Measurements from ENCODE around the gene MCUR1. TPM values are rescaled to one million over a fixed set of nuclear protein-coding genes. Genes with fewer than 3 reads are reported as not detected.

MCUR1 gene
- total and polyA plus RNA-seq, 9 of the 15 experiments (the other 6 are each of a cell fraction or from before 2014, with no cell fraction given): 5.1 to 60.2 (median 41.4) TPM

- intact Hi-C loops (cut with micrococcal nuclease): no loop called here
- DNase-seq (ENCODE audit: extremely low read depth in 1 of 4, low spot score in 3 of 4): no peak
- ATAC-seq: no peak
- Histone ChIP-seq H3K9me3 (replicated peaks; ENCODE audit: control insufficient read depth, insufficient read depth, low read depth, low read length) (no peaks in the 10 kb centered on the region), H3K36me3 (ENCODE audit: control insufficient read depth, insufficient read depth, low read length) (no peaks in the 10 kb centered on the region), H3K4me1 (replicated peaks in 1 of 2; ENCODE audit: control insufficient read depth in 2 of 2, insufficient read depth in 2 of 2, low read length in 2 of 2) (no peaks in the 10 kb centered on the region), H3K27ac (ENCODE audit: extremely low read depth, low read depth, low read length) (no peak overlapping the region), H3K79me2 (ENCODE audit: control insufficient read depth, insufficient read depth, low read length) (no peaks in the 10 kb centered on the region), H3K9ac (ENCODE audit: insufficient read depth in 1 of 2, low read depth in 2 of 2, low read length in 2 of 2) (no peak overlapping the region), H4K20me1 (replicated peaks; ENCODE audit: control insufficient read depth, insufficient read depth, low read length) (no peaks in the 10 kb centered on the region), H3K27me3 (ENCODE audit: control insufficient read depth in 2 of 2, insufficient read depth in 2 of 2, low read length in 2 of 2) (no peaks in the 10 kb centered on the region), H3K4me2 (ENCODE audit: insufficient read depth, low read length) (no peak overlapping the region), H2AFZ (ENCODE audit: low read depth, low read length) (no peak overlapping the region), H3K9me1 (ENCODE audit: control insufficient read depth, insufficient read depth, low read length) (no peaks in the 10 kb centered on the region), H3K4me3 (no peak overlapping the region)
- 73% methylated on average over 6 of the region's 6 CpGs for WGBS (ENCODE audit: insufficient coverage, low coverage, missing lambda C conversion rate)
- in situ Hi-C loops (cut with MboI): no loop called here
- CTCF ChIA-PET (ENCODE audit: low intra/inter-chr PET ratio): no interaction called here
- TF ChIP-seq POLR2AphosphoS5 (IDR thresholded peaks at IDR 0.05; ENCODE audit: control insufficient read depth, insufficient read depth, low read depth, low read length): no peak
- TF ChIP-seq CHAMP1 (IDR thresholded peaks at IDR 0.05): no peak
- no peak for TF ChIP-seq THAP7 (CRISPR knock-in tag; IDR thresholded peaks at IDR 0.05)
- no peak for TF ChIP-seq ZNF174 (CRISPR knock-in tag; IDR thresholded peaks at IDR 0.05)
- no peak for TF ChIP-seq OTX1 (CRISPR knock-in tag; IDR thresholded peaks at IDR 0.05)
- POLR2A ChIA-PET: interaction anchor here (0.9 to 2.4 kb wide), 2 partner anchors 9 to 34 kb away, joined by 3 to 9 read pairs; no protein-coding TSS in a partner anchor
- BruUV-seq (replicated peaks): no TSS peak
- FAIRE-seq: no peak
Observed at GRCh38 chr6:13778028-13778427, 36.3 kb downstream of the MCUR1 start.

Data from K562 (cell line).